Pulmonary artery endothelial cell (primary cell): Measurements from ENCODE around the gene ZNF202. TPM values are rescaled to one million over a fixed set of nuclear protein-coding genes. Genes with fewer than 3 reads are reported as not detected.
"Not testable (repeated sequence)": the region's sequence is repeated elsewhere in the genome, so short reads cannot be mapped to it uniquely, and the experiment has no call there.

Experiments
- DNase-seq: peaks from one replicate; pipeline ENCODE4 v3.0.0-alpha.2; 2011; ENCODE audit warnings: low read depth, low spot score
- total RNA-seq: library from RNA; depleted of rRNA; stranded (reverse); fragments of >200 nt; gene quantifications from 2 replicates; pipeline ENCODE4 v1.2.3, GENCODE V29; 2014

Gene ZNF202
- total RNA-seq, result 8.5 and 11.3 TPM in 2 replicates

GRCh38 chr11:123741159-123742030 is at the start of gene ZNF202:
TSS of gene ZNF202 (minus strand) at chr11:123741660. CDS start at chr11:123730888, 10,772 bp downstream.
- DNase-seq, result peak; percentile 57

DNA sequence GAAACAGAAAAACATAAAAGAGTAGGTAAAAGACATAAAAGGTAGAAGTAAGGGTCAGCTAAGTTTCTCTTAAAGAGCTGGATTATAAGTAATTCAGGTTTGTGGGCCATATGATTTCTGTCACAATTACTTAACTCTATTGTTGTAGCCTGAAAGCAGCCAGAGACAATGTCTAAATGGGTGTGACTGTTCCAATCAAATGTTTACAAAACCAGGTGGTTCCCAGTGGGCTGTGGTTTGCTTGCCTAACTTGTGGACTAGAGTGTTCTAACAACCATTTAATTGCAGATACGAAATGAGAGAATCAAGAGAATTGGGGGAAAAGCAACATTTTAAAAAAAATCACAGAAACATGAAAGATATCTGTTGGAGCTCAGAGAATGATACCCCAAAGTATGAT is 42.1 kb upstream of the ZNF202 start:
- no peak for DNase-seq

DNA sequence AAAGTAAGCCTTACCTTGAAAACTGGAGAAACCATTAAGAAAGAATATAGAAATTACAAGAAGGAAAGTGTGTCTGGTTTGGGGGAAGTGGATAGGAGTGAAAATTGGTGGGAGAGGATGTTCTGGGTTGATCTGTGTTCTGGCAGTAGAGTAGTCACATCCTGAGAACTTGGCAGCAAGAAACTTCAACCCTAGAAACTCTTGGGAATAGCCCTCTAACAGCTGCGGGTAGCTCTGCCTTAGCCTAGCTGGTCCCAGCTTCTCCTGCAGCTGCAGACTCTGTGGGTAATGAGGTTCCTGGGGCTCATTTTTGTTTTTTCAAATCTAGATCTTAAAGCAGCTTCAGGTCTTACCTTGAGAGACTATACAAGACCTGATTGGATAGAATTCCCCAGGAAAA is 37.1 kb upstream of the ZNF202 start:
- no peak for DNase-seq

GRCh38 chr11:123775715-123776549 is 34.5 kb upstream of the ZNF202 start:
- no peak for DNase-seq

DNA sequence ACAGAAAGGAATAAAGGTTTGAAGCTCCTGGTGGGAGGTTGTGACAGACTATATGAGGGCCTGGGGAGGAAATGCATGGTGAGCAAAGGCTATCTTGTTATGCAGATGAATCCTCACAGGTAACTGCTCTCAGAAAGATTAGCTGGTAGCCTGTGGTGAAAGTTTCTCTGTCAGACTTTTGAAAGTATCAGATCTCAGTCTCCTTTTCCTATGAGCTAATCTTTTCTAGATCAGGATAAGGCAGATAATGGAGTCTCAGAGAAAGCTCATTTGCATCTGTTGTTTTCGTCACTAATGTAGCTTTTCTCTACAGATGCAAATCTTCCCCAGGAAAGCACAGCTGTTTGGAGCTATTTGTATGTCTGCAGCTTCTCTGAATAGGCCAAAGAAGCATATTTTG is 33.8 kb upstream of the ZNF202 start:
- DNase-seq, result no peak

GRCh38 chr11:123773959-123774358 is 32.5 kb upstream of the ZNF202 start:
- DNase-seq, result no peak

- DNase-seq, result no peak
These were observed 31.6 kb upstream of the ZNF202 start for GRCh38 chr11:123773026-123773425.

GRCh38 chr11:123771664-123772063 is 30.2 kb upstream of the ZNF202 start:
- DNase-seq, result no peak

- DNase-seq, result no peak
These were observed 29.3 kb upstream of the ZNF202 start for GRCh38 chr11:123770712-123771111.

GRCh38 chr11:123765601-123766000 is 24.1 kb upstream of the ZNF202 start:
- no peak for DNase-seq

DNA sequence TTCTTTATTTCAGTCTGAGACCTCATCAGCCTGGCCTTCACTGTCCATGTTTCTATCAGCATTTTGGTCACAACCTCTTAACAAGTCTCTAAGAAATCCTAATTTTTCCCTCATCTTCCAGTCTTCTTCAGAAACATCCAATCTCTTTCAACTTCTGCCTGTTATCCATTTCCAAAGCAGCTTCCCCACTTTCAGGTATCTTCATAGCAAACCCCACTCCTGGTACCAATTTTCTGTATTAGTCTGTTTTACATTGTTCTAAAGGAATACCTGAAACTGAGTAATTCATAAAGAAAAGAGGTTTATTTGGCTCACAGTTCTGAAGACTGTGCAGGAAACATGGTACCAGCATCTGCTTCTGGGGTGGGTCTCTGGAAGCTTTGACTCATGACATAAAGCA is 21.0 kb upstream of the ZNF202 start:
- no peak for DNase-seq

DNA sequence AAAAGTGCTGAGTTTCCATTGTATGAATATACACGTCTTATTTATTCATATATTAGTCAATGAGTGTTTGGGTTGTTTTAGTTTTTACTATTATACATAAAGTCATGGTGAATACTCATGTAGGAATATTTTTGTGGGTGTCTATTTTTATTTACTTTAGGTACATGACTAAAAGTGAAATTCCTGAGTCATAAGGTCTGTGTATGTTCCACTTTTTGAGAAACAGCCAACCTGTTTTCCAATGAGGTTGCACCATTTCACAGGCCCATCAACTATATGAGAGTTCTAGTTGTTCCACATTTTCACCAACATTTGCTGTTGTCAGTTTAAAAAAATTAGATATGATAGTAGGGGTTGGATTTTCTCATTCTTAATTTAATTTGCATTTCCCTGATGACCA is 19.4 kb upstream of the ZNF202 start:
- DNase-seq, result no peak

DNA sequence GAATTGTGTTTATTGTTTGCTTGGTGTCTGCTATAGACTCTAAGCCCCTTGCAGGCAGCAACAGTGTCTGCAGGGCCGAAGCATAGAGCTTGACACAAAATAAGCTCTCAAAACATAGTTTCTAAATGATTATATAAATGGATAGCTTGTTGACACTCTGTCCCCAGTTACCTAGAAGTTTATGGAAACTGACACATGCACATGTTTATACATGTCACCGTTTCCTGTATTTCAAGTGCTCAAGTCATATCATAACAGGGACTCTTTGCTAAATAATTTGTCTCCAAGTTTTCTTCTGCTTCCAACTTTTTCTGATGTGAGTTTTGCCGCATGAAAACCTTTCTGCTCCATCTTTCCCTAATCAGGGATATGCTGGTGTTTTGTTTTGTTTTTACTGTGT is 16.5 kb upstream of the ZNF202 start:
- DNase-seq, result no peak

- DNase-seq, result no peak
These were observed 14.4 kb upstream of the ZNF202 start for GRCh38 chr11:123755813-123756212.

DNA sequence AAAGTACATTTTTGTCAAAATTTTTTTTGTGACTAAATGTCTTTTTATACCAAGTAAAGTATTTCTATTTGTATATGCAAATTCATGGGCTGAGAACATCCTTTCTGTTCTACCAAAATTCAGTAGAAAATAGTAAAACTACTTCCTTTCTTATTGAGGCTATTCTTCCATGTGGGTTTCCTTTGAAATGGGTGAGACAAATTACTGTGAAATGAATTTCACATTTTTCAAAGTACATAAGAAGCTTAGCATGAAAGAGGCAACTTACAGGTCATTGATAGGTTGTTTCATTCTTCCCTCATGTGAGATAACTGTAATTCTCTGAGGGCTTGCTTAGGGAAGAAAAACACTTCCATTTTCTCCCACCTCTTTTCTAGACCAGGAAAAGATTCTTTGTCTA is 13.9 kb upstream of the ZNF202 start:
- no peak for DNase-seq

GRCh38 chr11:123754101-123754568 is 12.7 kb upstream of the ZNF202 start, which contains the start of gene OR6X1:
TSS of gene OR6X1 (minus strand) at chr11:123754518. CDS start at chr11:123754518, 0 bp downstream.
- no peak for DNase-seq

DNA sequence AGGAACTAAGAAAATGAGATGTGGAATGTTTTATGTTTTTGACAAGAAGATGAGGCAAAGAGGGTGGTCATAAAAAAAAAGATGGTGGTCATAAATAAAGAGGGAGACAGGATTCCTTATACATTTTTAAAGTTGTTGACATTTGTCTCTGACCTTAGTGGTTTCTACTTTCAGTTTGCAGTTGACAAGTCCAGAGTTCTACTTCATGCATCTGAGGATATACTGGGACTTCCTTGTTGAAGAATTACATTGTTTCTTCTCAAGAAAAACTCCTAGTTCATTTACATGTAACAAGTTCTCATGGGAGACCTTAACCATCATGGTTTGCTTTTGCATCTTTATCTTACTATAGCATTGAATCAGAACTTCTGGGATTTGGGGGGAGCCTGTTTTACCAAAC is 11.7 kb upstream of the ZNF202 start:
- DNase-seq, result no peak

GRCh38 chr11:123751781-123752180 is 10.3 kb upstream of the ZNF202 start:
- DNase-seq, result no peak

DNA sequence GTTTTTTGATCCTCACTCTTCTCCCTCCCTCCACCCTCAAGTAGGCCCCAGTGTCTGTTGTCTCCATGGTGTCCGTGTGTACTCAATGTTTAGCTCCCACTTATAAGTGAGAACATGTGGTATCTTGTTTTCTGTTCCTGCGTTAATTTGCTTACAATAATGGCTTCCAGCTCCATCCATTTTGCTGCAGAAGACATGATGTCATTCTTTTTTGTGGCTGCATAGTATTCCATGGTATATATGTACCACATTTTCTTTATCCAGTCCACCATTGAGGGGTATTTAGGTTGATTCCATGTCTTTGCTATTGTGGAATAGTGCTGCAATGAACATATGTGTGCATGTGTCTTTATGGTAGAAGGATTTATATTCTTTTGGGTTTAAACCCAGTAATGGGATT is 6.9 kb upstream of the ZNF202 start:
- not testable (repeated sequence) for DNase-seq

DNA sequence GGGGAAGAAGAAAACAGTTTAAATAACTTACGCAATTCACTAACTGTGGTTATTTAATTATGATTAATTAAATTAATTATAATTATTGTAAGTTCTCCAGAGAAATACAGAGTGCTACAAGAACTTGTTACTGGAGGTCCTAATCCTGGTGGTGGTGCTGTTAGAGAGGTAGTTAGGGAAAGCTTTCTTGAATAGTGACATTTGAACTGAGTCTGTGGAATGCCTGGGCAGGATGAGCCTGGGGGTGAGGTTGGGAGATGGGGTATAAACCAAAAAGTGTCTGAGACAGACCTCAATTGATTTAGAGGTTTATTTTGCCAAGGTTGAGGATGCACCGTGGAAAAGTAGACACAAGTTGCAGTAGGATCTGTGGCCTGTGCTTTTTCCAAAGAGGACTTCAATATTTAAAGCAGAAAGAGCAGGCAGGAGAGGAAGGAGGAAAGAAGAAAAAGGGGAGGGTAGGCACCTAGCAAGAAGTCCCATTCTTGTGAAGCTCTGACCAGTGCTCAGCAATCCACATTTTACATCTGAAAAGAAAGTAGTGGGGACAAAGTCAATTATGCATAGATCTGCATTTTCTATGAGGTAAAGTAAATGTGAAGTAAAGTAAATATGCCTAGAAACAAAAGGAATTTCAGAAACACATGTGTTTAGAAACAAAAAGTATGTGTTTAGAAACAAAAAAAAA is 4.4 kb upstream of the ZNF202 start:
- no peak for DNase-seq

DNA sequence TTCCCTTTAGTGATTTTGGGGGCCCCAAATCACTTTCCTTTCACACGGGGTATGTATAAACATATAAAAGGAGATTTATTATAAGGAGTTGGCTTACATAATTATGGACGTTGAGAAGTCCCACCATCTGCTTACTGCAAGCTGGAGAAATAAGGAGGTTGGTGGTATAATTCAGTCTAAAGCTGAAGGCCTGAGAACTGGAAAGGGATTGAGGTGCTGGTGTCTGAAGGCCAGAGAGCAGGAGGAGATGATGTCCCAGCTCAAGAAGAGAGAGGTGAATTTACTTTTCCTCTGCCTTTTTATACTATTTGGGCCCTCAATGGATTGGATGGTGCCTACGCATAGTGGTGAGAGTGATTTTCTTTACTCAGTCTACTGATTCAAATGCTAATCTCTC is 1.3 kb upstream of the ZNF202 start:
- DNase-seq, result no peak
